ENCODE results near the gene CST9.

Gene CST9

DNA sequence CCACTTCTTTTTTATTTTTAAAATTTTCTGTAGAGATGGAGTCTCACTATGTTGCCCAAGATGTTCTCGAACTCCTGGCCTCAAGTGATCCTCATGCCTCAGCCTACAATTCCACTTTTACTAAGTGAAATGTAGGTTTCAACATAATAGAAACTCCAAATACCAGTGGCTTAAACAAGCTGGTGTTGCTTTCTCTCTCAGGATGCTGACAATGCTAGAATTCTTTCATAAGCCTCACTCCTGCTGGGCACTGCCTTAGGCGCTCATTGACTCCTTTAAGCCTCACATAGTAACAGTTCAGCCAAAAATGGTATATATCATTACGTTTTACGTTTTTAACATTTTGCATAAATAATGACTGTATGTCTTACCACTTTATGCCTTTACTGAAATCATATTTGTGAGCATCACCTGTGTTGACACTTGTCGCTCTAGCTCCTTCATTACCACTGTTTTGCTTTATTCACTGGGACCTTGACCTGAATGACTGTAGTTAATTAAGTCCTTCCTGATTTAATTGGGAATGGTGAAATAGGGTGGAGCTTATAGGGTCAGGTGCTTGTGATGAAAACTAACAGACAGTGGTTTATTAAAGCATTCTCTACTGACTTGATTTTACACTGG, 3.9 kb upstream of the CST9 start:
- Histone ChIP-seq H3K36me3 (replicated peaks; ENCODE audit: low read depth, low read length) (no peaks in the 10 kb centered on the region), H3K4me2 (ENCODE audit: low read length) (no peak overlapping the region), H3K9ac (ENCODE audit: low read length) (no peak overlapping the region), H3K9me3 (ENCODE audit: insufficient read depth, low read length) (no peaks in the 10 kb centered on the region), H3K27me3 (ENCODE audit: low read depth, low read length) (peaks cover 6% of the 10 kb centered on the region; the same call in 1 of the 2 replicates), H3K79me2 (ENCODE audit: low read length) (no peaks in the 10 kb centered on the region), H4K20me1 (ENCODE audit: insufficient read depth, low read length) (no peaks in the 10 kb centered on the region), H3K4me1 (ENCODE audit: low read length) (peaks cover 4% of the 10 kb centered on the region; the same call in 1 of the 2 replicates), H2AFZ (ENCODE audit: low read depth, low read length) (no peak overlapping the region), H3K4me3 (ENCODE audit: low read length) (no peak overlapping the region), H3K27ac (ENCODE audit: low read length) (no peak overlapping the region)
- no peak for TF ChIP-seq EZH2phosphoT487 (IDR thresholded peaks at IDR 0.05; ENCODE audit: low read depth)
- TF ChIP-seq, protein P1, sequence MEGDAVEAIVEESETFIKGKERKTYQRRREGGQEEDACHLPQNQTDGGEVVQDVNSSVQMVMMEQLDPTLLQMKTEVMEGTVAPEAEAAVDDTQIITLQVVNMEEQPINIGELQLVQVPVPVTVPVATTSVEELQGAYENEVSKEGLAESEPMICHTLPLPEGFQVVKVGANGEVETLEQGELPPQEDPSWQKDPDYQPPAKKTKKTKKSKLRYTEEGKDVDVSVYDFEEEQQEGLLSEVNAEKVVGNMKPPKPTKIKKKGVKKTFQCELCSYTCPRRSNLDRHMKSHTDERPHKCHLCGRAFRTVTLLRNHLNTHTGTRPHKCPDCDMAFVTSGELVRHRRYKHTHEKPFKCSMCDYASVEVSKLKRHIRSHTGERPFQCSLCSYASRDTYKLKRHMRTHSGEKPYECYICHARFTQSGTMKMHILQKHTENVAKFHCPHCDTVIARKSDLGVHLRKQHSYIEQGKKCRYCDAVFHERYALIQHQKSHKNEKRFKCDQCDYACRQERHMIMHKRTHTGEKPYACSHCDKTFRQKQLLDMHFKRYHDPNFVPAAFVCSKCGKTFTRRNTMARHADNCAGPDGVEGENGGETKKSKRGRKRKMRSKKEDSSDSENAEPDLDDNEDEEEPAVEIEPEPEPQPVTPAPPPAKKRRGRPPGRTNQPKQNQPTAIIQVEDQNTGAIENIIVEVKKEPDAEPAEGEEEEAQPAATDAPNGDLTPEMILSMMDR (IDR thresholded peaks at IDR 0.05; ENCODE audit: low read depth, low read length) = no peak

DNA sequence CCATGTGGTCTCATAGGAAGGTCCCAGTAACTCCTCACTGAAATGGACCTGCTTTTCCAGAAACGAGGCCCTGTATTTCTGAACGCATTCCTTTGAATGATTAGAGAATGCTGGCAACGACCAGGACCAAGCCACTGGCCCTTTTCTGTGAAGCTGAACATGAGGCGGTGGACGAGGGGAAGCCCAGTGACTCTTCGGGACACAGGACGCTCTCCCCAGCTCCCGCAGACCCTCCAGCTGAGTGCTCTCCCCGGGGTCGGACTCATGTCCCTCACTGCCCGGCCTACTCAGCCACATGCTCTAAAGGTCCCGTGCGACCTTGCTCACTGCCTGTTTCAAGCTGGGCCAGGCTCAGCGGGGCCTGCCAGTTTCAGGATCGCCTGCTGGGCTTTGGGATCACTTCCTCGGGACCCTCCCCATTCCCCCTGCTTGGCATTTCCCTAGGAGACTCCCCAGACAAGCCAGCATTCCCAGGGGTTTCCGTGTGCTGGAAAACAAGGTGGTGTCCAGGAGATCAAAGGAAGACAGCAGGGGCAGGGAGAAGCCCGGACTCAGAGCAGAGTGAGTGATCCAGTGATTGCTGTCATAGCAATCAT, 2.6 kb upstream of the CST9 start:
- no peaks in the 10 kb centered on the region for H3K9me3 ChIP-seq (ENCODE audit: insufficient read depth, low read length)
- no peak overlapping the region for H3K9ac ChIP-seq (ENCODE audit: low read length)
- peaks cover 4% of the 10 kb centered on the region; the same call in 1 of the 2 replicates for H3K4me1 ChIP-seq (ENCODE audit: low read length)
- no peaks in the 10 kb centered on the region for H4K20me1 ChIP-seq (ENCODE audit: insufficient read depth, low read length)
- H3K36me3 ChIP-seq (replicated peaks; ENCODE audit: low read depth, low read length) = no peaks in the 10 kb centered on the region
- H3K79me2 ChIP-seq (ENCODE audit: low read length) = no peaks in the 10 kb centered on the region
- no peak overlapping the region for H3K4me2 ChIP-seq (ENCODE audit: low read length)
- H2AFZ ChIP-seq (ENCODE audit: low read depth, low read length) = no peak overlapping the region
- H3K4me3 ChIP-seq (ENCODE audit: low read length) = no peak overlapping the region
- no peak overlapping the region for H3K27ac ChIP-seq (ENCODE audit: low read length)
- TF ChIP-seq EZH2phosphoT487 (IDR thresholded peaks at IDR 0.05; ENCODE audit: low read depth) = no peak
- TF ChIP-seq, protein P1 (IDR thresholded peaks at IDR 0.05; ENCODE audit: low read depth, low read length) = no peak
- H3K27me3 ChIP-seq (ENCODE audit: low read depth, low read length) = peaks cover 17% of the 10 kb centered on the region; the same call in 1 of the 2 replicates

DNA sequence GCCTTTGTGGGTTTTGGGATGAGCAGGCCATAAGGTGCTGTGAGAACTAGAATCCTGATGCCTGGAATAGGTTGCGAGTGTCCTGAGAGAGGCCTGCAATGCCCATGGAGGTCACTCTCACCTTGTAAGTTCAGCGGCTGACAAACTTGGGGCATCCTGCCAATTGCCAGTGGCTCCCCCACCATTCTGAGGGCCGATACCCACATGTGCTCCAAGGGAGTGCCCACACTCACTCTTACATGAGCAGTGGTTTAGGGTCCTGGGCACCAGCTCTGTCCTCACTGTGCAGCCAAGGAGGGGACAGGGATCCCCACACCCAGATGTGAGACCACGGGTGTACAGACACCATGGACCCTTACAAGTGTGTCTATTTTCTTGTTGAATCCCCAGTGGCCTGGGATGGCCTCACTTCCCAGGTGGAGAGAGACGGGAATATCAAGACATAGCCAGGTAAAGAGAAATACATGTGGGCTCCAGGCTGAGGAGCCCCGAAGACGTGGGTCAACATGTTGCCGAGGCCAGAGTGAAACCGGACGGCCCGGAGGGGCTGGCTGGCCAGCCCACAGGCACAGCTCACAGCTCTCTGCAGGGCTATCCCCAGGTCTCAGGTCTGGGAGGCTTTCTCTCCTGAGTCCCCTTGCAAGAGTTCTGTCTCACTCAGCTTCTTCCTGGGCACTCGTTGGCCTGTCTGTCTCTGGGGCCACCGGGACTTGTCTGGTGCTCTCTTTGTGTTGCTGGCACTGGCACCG, 2.0 kb upstream of the CST9 start:
- no peak overlapping the region for H3K27ac ChIP-seq (ENCODE audit: low read length)
- H2AFZ ChIP-seq (ENCODE audit: low read depth, low read length) = no peak overlapping the region
- H3K4me1 ChIP-seq (ENCODE audit: low read length) = peaks cover 4% of the 10 kb centered on the region; the same call in 1 of the 2 replicates
- H3K9ac ChIP-seq (ENCODE audit: low read length) = no peak overlapping the region
- H3K4me3 ChIP-seq (ENCODE audit: low read length) = no peak overlapping the region
- H3K27me3 ChIP-seq (ENCODE audit: low read depth, low read length) = peaks cover 17% of the 10 kb centered on the region; the same call in 1 of the 2 replicates
- no peaks in the 10 kb centered on the region for H3K9me3 ChIP-seq (ENCODE audit: insufficient read depth, low read length)
- no peaks in the 10 kb centered on the region for H3K36me3 ChIP-seq (replicated peaks; ENCODE audit: low read depth, low read length)
- H3K4me2 ChIP-seq (ENCODE audit: low read length) = no peak overlapping the region
- TF ChIP-seq, protein P1 (IDR thresholded peaks at IDR 0.05; ENCODE audit: low read depth, low read length) = no peak
- TF ChIP-seq EZH2phosphoT487 (IDR thresholded peaks at IDR 0.05; ENCODE audit: low read depth) = no peak
- no peaks in the 10 kb centered on the region for H3K79me2 ChIP-seq (ENCODE audit: low read length)
- no peaks in the 10 kb centered on the region for H4K20me1 ChIP-seq (ENCODE audit: insufficient read depth, low read length)

DNA sequence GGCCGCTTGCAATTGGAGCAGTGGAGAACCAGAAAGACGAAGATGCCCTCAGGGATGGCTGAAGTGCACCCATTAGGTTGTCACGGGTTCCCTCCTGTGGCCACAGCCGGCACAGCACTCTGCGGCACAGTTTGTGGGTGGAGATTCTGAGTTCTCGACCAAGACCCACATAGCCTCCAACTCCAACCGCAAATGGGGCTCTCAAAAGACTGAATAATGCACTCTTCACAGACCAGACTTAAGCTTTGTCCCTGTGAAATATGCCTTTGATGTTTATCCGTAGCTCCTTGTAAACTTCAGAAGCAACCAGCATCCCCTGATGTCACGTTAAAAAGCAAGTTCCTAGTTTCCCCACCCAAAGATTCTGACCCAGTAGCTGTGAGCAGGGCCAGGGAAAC, 934 bp upstream of the CST9 start:
- Histone ChIP-seq H3K4me2 (ENCODE audit: low read length) (peak overlapping the region; percentile 45), H3K27ac (ENCODE audit: low read length) (no peak overlapping the region), H3K4me1 (ENCODE audit: low read length) (peaks cover 4% of the 10 kb centered on the region; the same call in 1 of the 2 replicates), H3K9ac (ENCODE audit: low read length) (no peak overlapping the region), H2AFZ (ENCODE audit: low read depth, low read length) (peak overlapping the region; percentile 80), H3K4me3 (ENCODE audit: low read length) (no peak overlapping the region), H3K27me3 (ENCODE audit: low read depth, low read length) (peaks cover 27% of the 10 kb centered on the region), H3K36me3 (replicated peaks; ENCODE audit: low read depth, low read length) (no peaks in the 10 kb centered on the region), H3K79me2 (ENCODE audit: low read length) (no peaks in the 10 kb centered on the region), H3K9me3 (ENCODE audit: insufficient read depth, low read length) (no peaks in the 10 kb centered on the region), H4K20me1 (ENCODE audit: insufficient read depth, low read length) (no peaks in the 10 kb centered on the region)
- TF ChIP-seq, protein P1 (IDR thresholded peaks at IDR 0.05; ENCODE audit: low read depth, low read length) = peak; percentile 97
- TF ChIP-seq EZH2phosphoT487 (IDR thresholded peaks at IDR 0.05; ENCODE audit: low read depth) = no peak
